ENCODE data around the gene ZNF488. TPM values are rescaled to one million over a fixed set of nuclear protein-coding genes. Genes with fewer than 3 reads are reported as not detected.

Gene ZNF488
- total RNA-seq, 1 donor from 2014 or later = under 0.01 TPM

DNA sequence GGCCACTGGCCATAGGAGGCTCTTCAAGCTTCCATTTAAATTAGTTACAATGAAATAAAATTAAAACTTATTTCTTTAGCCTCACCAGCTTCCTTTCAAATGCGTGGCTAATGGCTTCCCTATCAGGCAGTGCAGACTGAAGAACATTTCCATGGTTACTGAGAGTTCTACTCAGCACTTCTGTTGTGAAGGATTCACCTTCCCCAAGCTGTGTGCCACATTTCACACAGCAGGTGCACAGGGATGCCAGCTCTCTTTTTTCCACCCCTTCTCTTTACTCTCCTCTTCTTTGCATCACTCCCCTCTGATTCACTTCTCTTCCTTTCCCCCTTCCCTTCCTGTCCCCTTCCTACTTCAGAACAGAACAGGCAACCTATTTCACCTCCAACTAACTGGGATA is 61.0 kb downstream of the ZNF488 start:
- DNase-seq (ENCODE audit: low read depth) (no peak), FAIRE-seq (no peak)
- Histone ChIP-seq H3K4me3 (ENCODE audit: low read depth, low read length) (no peak overlapping the region), H3K36me3 (ENCODE audit: control insufficient read depth, insufficient read depth, low read length) (no peaks in the 10 kb centered on the region), H3K27me3 (ENCODE audit: control insufficient read depth, insufficient read depth, low read length) (peaks cover 3% of the 10 kb centered on the region)
- TF ChIP-seq, protein P1, sequence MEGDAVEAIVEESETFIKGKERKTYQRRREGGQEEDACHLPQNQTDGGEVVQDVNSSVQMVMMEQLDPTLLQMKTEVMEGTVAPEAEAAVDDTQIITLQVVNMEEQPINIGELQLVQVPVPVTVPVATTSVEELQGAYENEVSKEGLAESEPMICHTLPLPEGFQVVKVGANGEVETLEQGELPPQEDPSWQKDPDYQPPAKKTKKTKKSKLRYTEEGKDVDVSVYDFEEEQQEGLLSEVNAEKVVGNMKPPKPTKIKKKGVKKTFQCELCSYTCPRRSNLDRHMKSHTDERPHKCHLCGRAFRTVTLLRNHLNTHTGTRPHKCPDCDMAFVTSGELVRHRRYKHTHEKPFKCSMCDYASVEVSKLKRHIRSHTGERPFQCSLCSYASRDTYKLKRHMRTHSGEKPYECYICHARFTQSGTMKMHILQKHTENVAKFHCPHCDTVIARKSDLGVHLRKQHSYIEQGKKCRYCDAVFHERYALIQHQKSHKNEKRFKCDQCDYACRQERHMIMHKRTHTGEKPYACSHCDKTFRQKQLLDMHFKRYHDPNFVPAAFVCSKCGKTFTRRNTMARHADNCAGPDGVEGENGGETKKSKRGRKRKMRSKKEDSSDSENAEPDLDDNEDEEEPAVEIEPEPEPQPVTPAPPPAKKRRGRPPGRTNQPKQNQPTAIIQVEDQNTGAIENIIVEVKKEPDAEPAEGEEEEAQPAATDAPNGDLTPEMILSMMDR (IDR thresholded peaks at IDR 0.05; ENCODE audit: insufficient read depth, low read length, severe bottlenecking) = no peak

DNA sequence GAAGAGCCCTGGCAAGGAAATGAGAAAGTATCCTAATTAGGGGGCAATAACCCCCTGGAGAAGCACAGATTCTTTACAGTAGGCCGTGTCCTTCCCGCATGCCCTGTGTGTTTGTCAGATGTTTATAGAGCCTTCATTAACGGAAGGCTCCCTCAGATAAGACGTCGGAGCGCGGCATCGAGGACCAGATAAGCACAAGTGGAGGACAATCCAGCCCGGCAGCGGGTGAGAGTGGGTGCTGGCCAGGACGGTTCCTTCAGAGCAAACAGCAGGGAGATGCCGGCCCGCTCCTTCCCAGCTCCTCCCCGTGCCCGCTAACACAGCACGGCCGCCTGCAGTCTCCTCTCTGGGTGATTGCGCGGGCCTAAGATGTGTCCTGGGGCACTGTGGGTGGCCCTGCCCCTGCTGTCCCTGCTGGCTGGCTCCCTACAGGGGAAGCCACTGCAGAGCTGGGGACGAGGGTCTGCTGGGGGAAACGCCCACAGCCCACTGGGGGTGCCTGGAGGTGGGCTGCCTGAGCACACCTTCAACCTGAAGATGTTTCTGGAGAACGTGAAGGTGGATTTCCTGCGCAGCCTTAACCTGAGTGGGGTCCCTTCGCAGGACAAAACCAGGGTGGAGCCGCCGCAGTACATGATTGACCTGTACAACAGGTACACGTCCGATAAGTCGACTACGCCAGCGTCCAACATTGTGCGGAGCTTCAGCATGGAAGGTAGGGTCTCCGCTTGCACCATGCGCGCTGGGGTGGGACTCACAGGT is 61.6 kb downstream of the ZNF488 start, which contains the start of gene GDF2:
GDF2 (plus strand) TSS at position 155 of the 762 bp plus-strand sequence; CDS start at position 370, 215 bp downstream.
- Histone ChIP-seq H3K36me3 (ENCODE audit: control insufficient read depth, insufficient read depth, low read length) (no peaks in the 10 kb centered on the region), H3K4me3 (ENCODE audit: low read depth, low read length) (no peak within 1 kb of the TSS), H3K27me3 (ENCODE audit: control insufficient read depth, insufficient read depth, low read length) (peaks cover 3% of the 10 kb centered on the region)
- TF ChIP-seq, protein P1 (IDR thresholded peaks at IDR 0.05; ENCODE audit: insufficient read depth, low read length, severe bottlenecking) = no peak
- DNase-seq (ENCODE audit: low read depth) (no peak), FAIRE-seq (no peak)

DNA sequence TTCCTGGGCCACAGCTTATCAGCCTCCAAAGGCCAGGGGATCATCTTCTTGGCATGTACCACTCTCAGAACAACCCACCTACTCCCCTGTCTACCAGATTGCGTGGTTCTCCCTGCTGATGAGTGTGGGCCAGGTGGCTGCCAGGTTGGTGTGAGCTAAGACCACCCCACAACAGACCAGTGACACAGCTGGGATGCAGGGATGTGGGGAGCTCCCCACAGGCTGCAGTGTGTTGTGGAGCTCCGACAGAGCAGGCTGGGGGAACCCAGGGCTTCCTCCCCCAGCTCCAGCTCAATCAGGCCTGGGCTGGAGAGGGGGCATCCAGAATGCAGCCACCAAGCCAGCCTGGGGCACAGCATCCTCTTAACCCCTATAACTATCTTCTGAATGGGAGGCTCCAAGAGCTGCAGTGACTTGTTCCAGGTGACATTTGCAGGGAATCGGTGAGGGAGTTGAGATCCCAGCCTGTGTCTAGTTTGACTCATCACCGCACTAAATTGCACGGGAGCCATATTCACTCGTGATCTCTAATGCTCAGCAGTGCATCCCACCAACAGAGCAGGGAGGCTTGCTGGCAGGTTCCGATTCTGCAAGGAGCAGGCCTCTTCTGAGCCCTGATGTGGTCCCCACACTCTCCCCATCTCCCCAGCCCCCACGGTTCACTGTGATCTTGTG is 62.4 kb downstream of the ZNF488 start:
- DNase-seq (ENCODE audit: low read depth) (no peak), FAIRE-seq (no peak)
- H3K27me3 ChIP-seq (ENCODE audit: control insufficient read depth, insufficient read depth, low read length) = peaks cover 3% of the 10 kb centered on the region
- no peak overlapping the region for H3K4me3 ChIP-seq (ENCODE audit: low read depth, low read length)
- TF ChIP-seq, protein P1 (IDR thresholded peaks at IDR 0.05; ENCODE audit: insufficient read depth, low read length, severe bottlenecking) = no peak
- no peaks in the 10 kb centered on the region for H3K36me3 ChIP-seq (ENCODE audit: control insufficient read depth, insufficient read depth, low read length)

DNA sequence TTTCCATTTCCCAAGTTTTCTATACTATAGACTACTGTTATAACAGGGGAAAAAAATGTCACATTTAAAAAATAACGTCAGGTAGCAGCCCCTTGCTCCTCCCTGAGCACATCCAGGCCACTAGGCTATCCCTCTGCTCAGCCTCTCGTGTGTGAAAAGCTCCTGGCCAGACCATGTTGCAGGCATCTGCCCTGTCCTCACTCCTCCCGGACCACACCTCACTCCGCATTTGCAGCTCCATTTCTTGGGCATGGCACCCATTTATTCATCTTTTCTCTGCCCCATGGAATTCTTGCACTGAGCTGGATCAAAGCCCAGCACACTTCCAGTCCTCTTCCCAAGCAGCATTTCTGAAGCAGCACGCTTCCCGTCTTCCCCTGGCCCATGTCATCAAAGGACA is 63.3 kb downstream of the ZNF488 start:
- Histone ChIP-seq H3K27me3 (ENCODE audit: control insufficient read depth, insufficient read depth, low read length) (peaks cover 5% of the 10 kb centered on the region), H3K4me3 (ENCODE audit: low read depth, low read length) (no peak overlapping the region), H3K36me3 (ENCODE audit: control insufficient read depth, insufficient read depth, low read length) (no peaks in the 10 kb centered on the region)
- FAIRE-seq (no peak), DNase-seq (ENCODE audit: low read depth) (no peak)
- TF ChIP-seq, protein P1 (IDR thresholded peaks at IDR 0.05; ENCODE audit: insufficient read depth, low read length, severe bottlenecking) = no peak

DNA sequence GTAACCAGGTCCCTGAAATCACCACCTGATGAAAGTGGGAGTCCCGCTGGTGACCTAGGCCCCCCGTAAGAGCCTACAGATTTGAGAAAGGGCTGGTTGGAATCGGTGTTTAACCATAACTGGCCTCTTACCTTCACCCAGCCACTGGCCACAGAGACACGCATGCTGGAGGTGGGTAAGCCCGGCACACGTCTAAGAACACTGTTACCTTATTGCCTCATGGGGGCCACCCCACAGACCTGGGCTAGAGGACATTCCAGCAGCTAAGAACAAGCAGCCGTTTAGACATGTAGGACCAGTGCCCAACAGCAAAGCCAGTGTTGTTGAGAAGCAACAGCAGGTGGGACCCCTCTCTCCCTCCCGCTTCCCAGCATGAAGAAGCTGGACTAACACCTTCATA is 64.3 kb downstream of the ZNF488 start:
- TF ChIP-seq, protein P1 (IDR thresholded peaks at IDR 0.05; ENCODE audit: insufficient read depth, low read length, severe bottlenecking) = no peak
- DNase-seq (ENCODE audit: low read depth) (no peak), FAIRE-seq (no peak)

More for the DNA sequence above, 64.3 kb downstream of the ZNF488 start:
- Histone ChIP-seq H3K27me3 (ENCODE audit: control insufficient read depth, insufficient read depth, low read length) (peaks cover 5% of the 10 kb centered on the region), H3K36me3 (ENCODE audit: control insufficient read depth, insufficient read depth, low read length) (no peaks in the 10 kb centered on the region), H3K4me3 (ENCODE audit: low read depth, low read length) (no peak overlapping the region)

Measured in bronchial epithelial cell (primary cell).